GM13976 (cell line): ENCODE measurements around the gene CHCHD4.

ENCODE experiments used
- DNase-seq: peaks from one replicate; pipeline ENCODE4 v3.0.0; 2012; ENCODE audit warnings: low spot score
- CTCF ChIP-seq: IDR thresholded peaks from 2 replicates; pipeline ENCODE4 v1.5.1; 2012; ENCODE audit warnings: borderline replicate concordance, mild to moderate bottlenecking; ENCODE audit not compliant: insufficient read depth; ENCODE audit errors: extremely low read depth, missing control alignments, control extremely low read depth
- in situ Hi-C: fragments of 300-500 bp; cut with MboI; formaldehyde crosslinking; loops from one replicate; pipeline ENCODE4 v1.12.0; 2022; ENCODE audit warnings: low sequenced_read_pairs, mixed read lengths, inconsistent platforms; ENCODE audit not compliant: unreplicated experiment

CHCHD4 gene

DNA sequence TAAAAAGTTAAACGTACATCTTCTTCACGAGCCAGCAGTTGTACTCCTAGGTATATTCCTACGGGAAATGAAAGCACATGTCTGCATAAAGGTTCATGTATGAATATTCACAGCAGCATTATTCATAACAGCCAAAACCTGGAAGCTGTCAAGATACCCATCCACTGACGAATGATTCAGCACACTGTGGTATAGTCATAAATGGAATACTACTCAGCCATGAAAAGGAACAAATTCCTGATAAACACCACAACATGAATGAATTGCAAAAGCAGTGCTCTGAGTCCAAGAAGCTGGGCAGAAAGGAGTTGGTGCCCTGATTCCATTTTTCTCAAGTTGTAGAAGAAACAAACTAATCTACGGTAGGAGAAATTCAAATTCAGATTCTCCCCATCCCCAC, 4.1 kb upstream of the CHCHD4 start:
- in situ Hi-C loops: no loop called here
- no peak for DNase-seq
- no peak for TF ChIP-seq CTCF

GRCh38 chr3:14127516-14128161, 3.0 kb upstream of the CHCHD4 start:
- no peak for TF ChIP-seq CTCF
- in situ Hi-C loops: no loop called here
- no peak for DNase-seq

GRCh38 chr3:14126887-14127505, 2.3 kb upstream of the CHCHD4 start:
- DNase-seq: no peak
- in situ Hi-C loops: no loop called here
- no peak for TF ChIP-seq CTCF

DNA sequence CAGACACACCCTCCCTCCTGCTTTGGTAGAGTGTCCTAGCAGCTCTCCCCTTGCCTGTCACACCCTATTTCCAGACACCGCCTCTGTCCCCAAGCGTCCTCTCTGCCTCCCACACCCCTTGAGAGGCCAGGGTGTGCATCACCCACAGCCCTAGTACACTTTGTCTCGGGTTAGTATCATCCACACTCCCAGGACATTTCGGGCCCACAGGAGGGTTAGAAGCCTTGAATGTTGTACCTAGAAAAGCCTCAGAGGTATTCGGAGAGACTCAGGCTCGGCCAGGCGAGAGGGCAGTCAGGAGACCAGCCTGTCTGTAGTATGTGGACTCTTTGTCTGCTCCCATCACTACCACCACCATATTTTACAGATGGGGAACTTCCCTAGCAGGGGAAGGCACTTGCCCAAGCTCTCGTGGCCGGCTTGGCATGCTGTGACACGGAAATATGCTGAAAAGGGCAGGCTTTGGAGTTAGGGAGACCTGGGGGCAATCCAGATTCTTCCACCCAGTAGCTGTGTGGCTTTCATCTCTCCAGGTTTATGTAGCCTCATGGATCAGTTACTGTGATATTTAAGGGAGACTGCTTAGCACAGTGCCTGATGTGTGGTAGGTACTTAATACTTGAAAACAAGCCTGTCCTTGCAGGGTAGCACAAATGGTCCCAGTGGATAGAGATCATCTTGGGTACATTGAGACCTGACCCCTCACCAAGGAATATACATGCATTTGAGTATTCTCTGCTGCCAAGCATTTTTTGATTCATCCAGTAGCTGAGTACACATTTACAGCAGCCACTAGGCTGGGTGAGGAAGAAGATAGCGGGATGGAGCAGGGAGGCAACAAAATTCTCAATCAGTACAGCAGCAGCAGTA, 1.6 kb upstream of the CHCHD4 start:
- TF ChIP-seq CTCF: no peak
- DNase-seq: no peak
- in situ Hi-C loops: no loop called here

DNA sequence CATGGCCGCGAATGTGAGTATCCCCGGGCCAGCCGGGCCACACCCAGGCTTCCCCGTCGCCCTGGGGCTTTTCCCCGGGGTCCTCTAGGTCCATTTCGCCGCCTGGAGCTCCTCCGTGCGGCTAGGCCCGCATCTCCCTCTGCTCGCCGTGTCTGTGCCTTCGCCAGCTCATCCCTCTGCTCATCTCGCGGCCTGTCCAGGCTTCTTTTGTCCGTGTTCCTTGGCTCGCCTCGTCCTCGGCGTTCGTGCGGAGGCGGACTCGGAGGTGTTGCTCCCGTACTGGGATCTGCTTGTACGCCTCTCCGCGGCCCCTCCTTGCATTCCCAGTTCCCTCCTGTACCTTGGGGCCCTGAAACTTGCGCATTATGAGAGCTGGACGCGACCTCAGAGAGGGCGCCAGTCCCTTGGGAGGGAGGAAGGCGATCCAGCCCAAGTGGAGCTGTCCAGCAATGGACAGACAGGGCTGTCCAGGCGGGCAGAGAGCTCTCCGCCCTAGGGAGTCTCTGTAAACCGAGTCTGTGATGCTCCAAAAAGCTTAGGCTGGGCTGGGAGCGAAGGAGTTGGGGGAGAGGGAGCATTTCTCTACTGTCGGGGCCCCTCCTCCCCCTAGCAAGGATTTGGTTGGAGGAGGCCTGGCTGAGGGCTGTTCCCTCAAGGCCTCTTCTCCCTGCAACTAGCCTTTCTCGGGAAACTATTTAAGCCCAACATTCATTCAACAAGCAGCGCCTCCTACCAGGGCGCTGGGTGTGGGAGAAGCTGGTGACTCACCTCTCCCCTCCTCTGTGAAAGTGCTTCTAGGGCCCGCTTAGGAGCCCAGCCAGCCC, 735 bp upstream of the CHCHD4 start:
- no peak for TF ChIP-seq CTCF
- DNase-seq: no peak
- in situ Hi-C loops: no loop called here

GRCh38 chr3:14124223-14124614, 451 bp downstream of the CHCHD4 start:
- in situ Hi-C loops: no loop called here
- peak; percentile 82 for DNase-seq
- TF ChIP-seq CTCF: no peak
